Measurements from ENCODE around the gene PLCB3. TPM values are rescaled to one million over a fixed set of nuclear protein-coding genes. Genes with fewer than 3 reads are reported as not detected.
"Not testable (repeated sequence)": the region's sequence is repeated elsewhere in the genome, so short reads cannot be mapped to it uniquely, and the experiment has no call there.

Gene PLCB3
- total RNA-seq, 4 donors from 2014 or later: 196 to 453 (median 359) TPM

DNA sequence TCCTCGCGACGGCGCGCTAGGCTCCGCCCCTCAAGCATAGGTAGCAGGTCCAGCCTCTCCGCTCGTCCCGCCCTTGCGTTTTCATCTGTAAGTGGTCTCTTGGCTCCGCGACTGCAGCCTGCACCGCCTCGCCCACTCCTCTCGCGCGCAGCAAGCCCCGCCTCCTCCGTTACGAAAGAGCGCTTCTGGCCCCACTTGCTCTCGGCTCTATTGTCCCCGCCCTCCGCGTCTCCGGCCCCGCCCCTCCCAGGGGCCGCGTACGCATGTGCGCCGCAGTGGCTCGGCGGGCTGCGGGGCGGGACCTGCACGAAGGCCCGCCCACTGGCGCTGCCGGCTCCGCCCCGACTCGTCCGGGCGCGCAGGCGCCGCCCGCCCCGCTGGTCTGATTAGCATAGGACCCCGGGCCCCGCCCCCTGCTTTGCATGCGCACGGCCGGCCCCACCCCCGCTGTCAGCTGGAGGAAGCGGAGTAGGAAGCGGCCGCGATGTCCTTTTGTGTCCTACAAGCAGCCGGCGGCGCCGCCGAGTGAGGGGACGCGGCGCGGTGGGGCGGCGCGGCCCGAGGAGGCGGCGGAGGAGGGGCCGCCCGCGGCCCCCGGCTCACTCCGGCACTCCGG is 53.9 kb downstream of the PLCB3 start, which contains the start of gene ESRRA:
Gene ESRRA (plus strand): TSS at position 450 of the 616 bp plus-strand sequence. CDS start 1,656 bp downstream, outside the sequence.
- Histone ChIP-seq H3K36me3 (peaks cover 0 to 13% (median 0%) of the 10 kb centered on the region in 3 donors), H3K27me3 (peaks cover 0 to 1% of the 10 kb centered on the region in 2 donors), H3K4me1 (peaks cover 3 to 42% (median 22%) of the 10 kb centered on the region in 4 donors), H3K9me3 (no peaks in the 10 kb centered on the region), H3K4me3 (peak within 1 kb of the TSS; percentile 82 to 97 (median 92)), H3K27ac (peak within 1 kb of the TSS; percentile 89 to 100 (median 96))
- TF ChIP-seq, protein P1, sequence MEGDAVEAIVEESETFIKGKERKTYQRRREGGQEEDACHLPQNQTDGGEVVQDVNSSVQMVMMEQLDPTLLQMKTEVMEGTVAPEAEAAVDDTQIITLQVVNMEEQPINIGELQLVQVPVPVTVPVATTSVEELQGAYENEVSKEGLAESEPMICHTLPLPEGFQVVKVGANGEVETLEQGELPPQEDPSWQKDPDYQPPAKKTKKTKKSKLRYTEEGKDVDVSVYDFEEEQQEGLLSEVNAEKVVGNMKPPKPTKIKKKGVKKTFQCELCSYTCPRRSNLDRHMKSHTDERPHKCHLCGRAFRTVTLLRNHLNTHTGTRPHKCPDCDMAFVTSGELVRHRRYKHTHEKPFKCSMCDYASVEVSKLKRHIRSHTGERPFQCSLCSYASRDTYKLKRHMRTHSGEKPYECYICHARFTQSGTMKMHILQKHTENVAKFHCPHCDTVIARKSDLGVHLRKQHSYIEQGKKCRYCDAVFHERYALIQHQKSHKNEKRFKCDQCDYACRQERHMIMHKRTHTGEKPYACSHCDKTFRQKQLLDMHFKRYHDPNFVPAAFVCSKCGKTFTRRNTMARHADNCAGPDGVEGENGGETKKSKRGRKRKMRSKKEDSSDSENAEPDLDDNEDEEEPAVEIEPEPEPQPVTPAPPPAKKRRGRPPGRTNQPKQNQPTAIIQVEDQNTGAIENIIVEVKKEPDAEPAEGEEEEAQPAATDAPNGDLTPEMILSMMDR (IDR thresholded peaks at IDR 0.05): no peak
- peak; percentile 68 to 86 for TF ChIP-seq POLR2A (IDR thresholded peaks at IDR 0.05)
- DNase-seq: peak; percentile 100

DNA sequence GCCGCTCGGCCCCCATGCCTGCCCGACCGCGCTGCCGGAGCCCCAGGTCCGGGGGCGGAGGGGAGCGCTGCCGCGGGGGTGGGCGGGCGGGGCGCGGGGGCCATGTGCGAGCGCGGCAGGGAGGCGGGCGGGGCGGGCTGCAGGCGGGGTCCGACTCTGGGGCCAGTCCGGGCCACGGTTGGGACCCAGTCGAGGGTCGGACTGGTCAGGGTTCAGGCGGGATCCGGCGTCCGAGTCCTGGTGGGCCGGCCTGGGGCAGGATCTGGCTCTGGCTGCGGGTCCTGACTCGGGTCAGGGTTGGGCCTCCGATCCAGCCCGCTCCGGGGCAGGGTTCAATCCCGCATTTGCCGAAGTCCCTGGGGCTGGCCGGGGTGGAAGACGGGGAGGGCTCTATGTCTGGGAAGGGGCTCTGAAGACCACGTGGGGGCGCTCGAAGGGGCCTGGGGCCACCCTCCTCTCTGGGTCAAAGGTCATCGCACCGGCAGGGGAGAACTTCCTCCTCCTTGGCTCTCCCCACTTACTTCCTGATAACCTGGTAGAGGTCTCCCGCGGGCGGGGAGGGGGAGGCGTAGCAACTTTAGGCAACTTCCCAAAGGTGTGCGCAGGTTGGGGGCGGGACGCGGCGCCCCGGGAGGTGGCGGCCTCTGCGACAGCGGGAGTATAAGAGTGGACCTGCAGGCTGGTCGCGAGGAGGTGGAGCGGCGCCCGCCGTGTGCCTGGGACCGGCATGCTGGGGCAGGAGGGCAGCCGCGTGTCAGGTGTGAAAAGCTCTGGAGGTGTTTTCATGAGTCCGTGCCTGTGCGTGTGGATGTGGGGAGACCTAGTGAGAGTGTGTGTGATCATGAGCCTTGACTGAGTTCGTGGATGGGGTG is 54.6 kb downstream of the PLCB3 start:
- Histone ChIP-seq H3K36me3 (peaks cover 0 to 13% (median 0%) of the 10 kb centered on the region in 3 donors), H3K27me3 (no peaks in the 10 kb centered on the region), H3K4me3 (peak overlapping the region; percentile 82 to 97 (median 92)), H3K4me1 (peaks cover 3 to 34% (median 15%) of the 10 kb centered on the region in 4 donors), H3K27ac (peak overlapping the region; percentile 85 to 100 (median 96)), H3K9me3 (no peaks in the 10 kb centered on the region)
- DNase-seq: peak; percentile 82 to 94 (median 87)
- peak; percentile 71 to 74 for TF ChIP-seq POLR2A (IDR thresholded peaks at IDR 0.05)
- TF ChIP-seq, protein P1 (IDR thresholded peaks at IDR 0.05): peak in 3 of 6 experiments; percentile 1 to 25 (median 14)

DNA sequence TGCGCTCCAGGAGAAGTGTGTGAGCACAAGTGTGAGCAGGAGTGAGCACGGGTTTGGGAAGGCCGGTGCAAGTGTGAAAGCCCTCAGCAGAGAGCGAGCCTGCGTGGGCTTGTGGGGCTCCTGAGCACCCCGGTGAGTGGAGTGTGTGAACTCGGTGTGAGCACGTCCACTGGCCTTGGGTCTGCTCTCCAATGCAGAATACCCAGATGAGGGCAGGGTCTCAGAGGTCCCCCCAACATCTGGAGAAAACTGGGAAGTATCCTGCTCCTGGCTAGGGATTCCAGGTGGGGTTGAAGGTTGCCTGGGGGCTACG is 55.2 kb downstream of the PLCB3 start:
- DNase-seq: no peak
- Histone ChIP-seq H3K36me3 (peaks cover 0 to 13% (median 0%) of the 10 kb centered on the region in 3 donors), H3K4me1 (peaks cover 3 to 34% (median 13%) of the 10 kb centered on the region in 4 donors), H3K4me3 (peak overlapping the region; percentile 82 to 97 (median 92)), H3K9me3 (no peaks in the 10 kb centered on the region), H3K27me3 (no peaks in the 10 kb centered on the region), H3K27ac (peak overlapping the region; percentile 85 to 100 (median 96))
- TF ChIP-seq, protein P1 (IDR thresholded peaks at IDR 0.05): no peak
- TF ChIP-seq POLR2A (IDR thresholded peaks at IDR 0.05): peak in 1 of 2 donors; percentile 1

DNA sequence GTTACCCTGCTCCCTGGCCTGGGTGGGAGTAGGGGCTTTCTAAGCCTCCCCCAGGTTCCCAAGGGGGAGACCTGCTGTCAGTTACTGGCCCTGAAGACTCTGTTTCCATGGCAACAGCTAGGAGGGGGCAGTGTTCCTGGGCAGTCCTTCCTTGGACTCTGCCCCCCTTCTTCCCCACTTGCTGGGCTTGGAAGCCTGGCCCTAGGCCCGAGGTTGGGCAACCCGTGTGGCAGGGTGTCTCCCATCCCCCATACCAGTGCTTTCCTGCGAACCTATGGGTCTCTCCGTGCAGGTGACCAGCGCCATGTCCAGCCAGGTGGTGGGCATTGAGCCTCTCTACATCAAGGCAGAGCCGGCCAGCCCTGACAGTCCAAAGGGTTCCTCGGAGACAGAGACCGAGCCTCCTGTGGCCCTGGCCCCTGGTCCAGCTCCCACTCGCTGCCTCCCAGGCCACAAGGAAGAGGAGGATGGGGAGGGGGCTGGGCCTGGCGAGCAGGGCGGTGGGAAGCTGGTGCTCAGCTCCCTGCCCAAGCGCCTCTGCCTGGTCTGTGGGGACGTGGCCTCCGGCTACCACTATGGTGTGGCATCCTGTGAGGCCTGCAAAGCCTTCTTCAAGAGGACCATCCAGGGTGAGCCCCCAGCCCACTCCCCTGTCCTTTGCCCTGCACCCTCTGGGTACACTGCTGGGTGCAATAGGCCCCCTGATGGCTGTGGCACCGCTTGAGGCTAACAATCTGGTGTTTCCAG is 55.7 kb downstream of the PLCB3 start:
- DNase-seq: peak in 2 of 3 donors; percentile 69 to 78
- no peaks in the 10 kb centered on the region for H3K9me3 ChIP-seq

DNA sequence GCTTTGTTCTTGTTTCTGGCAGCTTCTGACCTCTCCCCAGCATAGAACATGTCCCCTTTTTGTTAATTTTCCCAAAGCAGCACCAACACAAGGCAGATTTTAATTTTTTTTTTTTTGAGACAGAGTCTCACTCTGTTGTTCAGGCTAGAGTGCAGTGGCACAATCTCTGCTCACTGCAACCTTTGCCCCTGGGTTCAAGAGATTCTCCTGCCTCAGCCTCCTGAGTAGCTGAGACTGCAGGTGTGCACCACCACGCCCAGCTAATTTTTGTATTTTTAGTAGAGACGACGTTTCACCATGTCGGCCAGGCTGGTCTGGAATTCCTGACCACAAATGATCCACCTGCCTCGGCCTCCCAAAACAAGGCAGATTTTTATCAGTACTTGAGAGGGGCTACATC is 56.5 kb downstream of the PLCB3 start:
- Histone ChIP-seq H3K27ac (peak overlapping the region in 3 of 4 donors; percentile 85 to 100 (median 98)), H3K36me3 (peaks cover 0 to 16% (median 0%) of the 10 kb centered on the region in 3 donors), H3K4me3 (peak overlapping the region in 2 of 4 donors; percentile 96 to 97), H3K4me1 (peaks cover 3 to 40% (median 13%) of the 10 kb centered on the region in 4 donors)
- not testable (repeated sequence) for DNase-seq, H3K27me3 ChIP-seq, H3K9me3 ChIP-seq

More for the DNA sequence above, 55.7 kb downstream of the PLCB3 start:
- peak overlapping the region; percentile 85 to 100 (median 96) for H3K27ac ChIP-seq
- H3K27me3 ChIP-seq: no peaks in the 10 kb centered on the region
- H3K36me3 ChIP-seq: peaks cover 0 to 13% (median 0%) of the 10 kb centered on the region in 3 donors
- H3K4me1 ChIP-seq: peaks cover 3 to 34% (median 13%) of the 10 kb centered on the region in 4 donors
- TF ChIP-seq POLR2A (IDR thresholded peaks at IDR 0.05): no peak
- TF ChIP-seq, protein P1 (IDR thresholded peaks at IDR 0.05): no peak
- H3K4me3 ChIP-seq: peak overlapping the region; percentile 82 to 97 (median 92)

Data from Peyer's patch (tissue), 4 donors.